ENCODE results near the gene INPP4A.
"Not testable (repeated sequence)": the region's sequence is repeated elsewhere in the genome, so short reads cannot be mapped to it uniquely, and the experiment has no call there.

Gene INPP4A

GRCh38 chr2:98577313-98577712 lies 132.7 kb downstream of the INPP4A start:
- DNase-seq (ENCODE audit: low spot score) (no peak), FAIRE-seq (no peak)

GRCh38 chr2:98578231-98578630 lies 133.6 kb downstream of the INPP4A start:
- no peak for FAIRE-seq
- DNase-seq (ENCODE audit: low spot score): no peak

DNA sequence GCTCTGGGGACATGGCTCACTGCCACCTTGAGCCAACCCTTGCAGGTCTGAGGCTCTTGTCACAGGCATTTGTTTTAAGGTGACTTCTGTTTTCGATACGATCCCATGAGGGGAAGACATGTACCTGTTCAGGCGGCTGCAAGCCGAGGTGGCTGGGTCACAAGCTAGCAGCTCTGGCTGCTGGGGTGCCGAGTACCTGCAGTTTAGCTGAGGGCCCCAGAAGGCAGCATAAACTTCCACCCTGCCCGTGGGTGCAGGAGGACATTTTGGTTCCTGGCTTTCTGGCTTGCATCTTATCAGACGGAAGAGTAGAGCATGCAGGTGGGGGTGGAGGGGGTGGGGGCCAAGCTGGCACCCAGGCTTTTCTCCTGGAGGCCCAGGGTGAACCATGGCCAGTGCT lies 135.3 kb downstream of the INPP4A start:
- DNase-seq (ENCODE audit: low spot score): no peak
- FAIRE-seq: no peak

GRCh38 chr2:98580656-98581284 lies 136.1 kb downstream of the INPP4A start:
- no peak for FAIRE-seq
- DNase-seq (ENCODE audit: low spot score): no peak

DNA sequence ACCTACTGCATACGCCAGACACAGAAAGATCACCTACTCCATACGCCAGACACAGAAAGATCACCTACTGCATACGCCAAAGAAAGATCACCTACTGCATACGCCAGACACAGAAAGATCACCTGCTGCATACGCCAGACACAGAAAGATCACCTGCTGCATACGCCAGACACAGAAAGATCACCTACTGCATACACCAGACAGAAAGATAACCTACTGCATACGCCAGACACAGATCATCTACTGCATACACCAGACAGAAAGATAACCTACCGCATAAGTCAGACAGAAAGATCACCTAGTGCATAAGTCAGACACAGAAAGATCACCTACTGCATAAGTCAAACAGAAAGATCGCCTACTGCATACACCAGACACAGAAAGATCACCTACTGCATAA lies 137.9 kb downstream of the INPP4A start:
- DNase-seq (ENCODE audit: low spot score) (no peak), FAIRE-seq (no peak)

DNA sequence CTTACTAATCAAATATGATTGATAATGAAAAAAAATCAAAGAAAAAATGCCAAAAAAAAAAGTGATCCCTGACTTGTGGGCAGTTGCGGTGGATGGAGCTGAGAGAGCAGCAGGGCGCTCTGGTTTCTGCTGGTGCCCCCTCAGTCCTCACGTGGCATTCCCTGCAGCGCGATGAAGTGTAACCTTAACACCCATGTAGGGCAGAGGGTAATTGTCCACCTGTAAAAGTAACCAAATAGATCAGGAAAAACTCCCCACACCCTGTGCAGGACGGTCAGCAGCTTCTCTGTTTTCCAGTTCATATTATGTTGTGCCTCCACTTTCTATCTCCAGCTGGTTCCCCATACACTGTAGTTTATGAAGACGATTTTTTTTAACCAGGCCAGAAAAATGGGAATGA lies 138.6 kb downstream of the INPP4A start:
- DNase-seq (ENCODE audit: low spot score): no peak
- FAIRE-seq: no peak

- DNase-seq (ENCODE audit: low spot score) (no peak), FAIRE-seq (no peak)
These were observed 139.4 kb downstream of the INPP4A start for GRCh38 chr2:98583816-98584618.

DNA sequence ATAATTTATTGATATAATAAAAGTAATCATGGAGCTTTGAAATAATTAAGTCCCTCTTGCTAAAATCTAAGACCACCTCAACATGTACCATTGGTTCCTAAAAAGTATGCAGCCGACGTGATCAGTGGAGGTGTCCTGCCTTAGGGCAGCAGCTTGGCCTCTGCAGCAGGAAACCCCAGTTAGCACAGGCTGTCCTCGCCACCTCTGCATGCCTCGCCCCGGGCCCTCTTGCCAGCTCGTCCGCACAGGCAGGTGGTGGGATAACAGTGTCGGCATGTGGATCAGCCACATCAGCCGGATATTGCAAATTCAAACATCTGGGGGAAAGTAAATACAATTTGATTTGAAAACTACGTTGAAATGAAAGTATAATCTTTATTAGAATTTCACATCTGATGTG lies 140.7 kb downstream of the INPP4A start:
- DNase-seq (ENCODE audit: low spot score) (no peak), FAIRE-seq (no peak)

GRCh38 chr2:98586551-98587140 lies 142.0 kb downstream of the INPP4A start:
- no peak for FAIRE-seq

GRCh38 chr2:98588880-98589431 lies 144.3 kb downstream of the INPP4A start:
- FAIRE-seq (no peak), DNase-seq (ENCODE audit: low spot score) (no peak)

More at GRCh38 chr2:98586551-98587140, 142.0 kb downstream of the INPP4A start:
- DNase-seq (ENCODE audit: low spot score): no peak

DNA sequence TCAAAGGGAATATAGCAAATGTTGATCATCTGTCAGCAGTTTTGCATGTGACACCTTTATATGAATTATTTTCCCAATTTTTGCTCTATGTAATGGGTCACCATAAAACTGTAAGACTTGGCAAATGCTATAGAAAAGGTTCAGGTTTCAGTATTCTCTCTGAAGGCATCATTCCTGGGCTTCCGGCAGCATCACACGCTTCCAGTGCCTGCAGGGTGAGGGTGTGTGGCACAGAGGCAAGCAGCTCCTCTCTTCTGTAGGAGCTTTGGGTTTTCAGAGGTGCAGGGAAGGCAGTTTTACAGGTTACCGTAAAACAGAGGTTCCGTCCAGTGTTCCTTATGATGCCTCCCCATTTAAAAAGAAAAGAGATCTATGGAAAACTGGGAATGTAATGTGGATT lies 144.8 kb downstream of the INPP4A start:
- no peak for FAIRE-seq

GRCh38 chr2:98592565-98592964 lies 147.9 kb downstream of the INPP4A start:
- DNase-seq (ENCODE audit: low spot score): no peak
- FAIRE-seq: no peak

More for the DNA sequence above, 144.8 kb downstream of the INPP4A start:
- DNase-seq (ENCODE audit: low spot score): no peak

- FAIRE-seq; DNase-seq (ENCODE audit: low spot score): not testable (repeated sequence)
These were observed 150.0 kb downstream of the INPP4A start for GRCh38 chr2:98594665-98595064.

DNA sequence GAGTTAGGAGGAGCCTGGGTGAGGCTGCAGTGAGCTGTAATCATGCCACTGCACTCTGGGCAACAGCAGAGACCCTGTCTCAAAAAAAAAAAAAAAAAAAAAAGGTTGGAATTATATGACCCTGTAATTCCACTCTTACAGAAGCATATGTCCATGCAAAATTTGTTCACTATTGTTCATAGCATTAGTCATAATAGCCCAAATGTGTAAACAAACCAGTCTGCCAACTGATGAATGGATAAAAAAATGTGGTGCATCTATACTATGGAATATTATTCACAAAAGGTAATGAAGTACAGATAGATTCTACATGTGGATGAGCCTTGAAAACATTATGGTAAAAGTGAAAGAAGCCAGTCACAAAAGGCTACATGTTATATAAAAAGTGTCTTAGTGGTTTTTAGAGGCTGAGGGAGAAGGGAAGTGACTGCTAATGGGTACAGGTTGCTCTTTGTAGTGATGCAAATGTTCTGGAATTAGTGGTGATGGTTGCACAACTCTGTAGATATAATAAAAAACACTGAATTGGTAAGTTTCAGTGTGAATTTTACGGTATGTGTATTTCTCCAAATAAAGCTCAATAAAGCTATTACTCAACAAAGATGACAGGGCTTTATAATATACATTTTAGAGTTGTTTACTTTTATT lies 154.2 kb downstream of the INPP4A start:
- DNase-seq (ENCODE audit: low spot score): no peak
- FAIRE-seq: no peak

DNA sequence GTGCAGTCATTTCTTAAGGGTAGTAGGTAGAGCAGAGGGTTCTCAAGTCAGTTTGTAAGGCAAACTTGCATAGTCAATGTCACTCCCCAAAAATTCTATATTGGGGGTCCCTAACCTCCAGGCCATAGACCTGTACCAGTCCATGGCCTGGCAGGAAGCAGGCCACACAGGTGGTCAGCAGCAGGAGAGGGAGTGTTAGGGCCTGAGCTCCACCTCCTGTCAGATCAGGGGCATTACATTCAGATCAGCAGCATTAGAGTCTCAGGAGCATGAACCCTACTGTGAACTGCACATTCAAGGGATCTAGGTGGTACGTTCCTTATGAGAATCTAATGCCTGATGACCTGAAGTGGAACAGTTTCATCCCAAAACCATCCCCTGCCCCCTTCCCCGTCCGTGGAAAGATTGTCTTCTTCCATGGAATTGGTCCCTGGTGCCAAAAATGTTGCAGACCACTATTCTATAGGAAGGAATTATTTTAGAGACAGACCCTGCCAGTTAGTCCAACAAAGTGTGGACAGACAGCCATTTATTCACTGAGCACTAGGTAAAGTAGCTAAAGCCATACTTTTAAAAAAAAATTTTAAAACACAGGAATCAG lies 157.0 kb downstream of the INPP4A start:
- peak; percentile 52 for DNase-seq (ENCODE audit: low spot score)
- no peak for FAIRE-seq

DNA sequence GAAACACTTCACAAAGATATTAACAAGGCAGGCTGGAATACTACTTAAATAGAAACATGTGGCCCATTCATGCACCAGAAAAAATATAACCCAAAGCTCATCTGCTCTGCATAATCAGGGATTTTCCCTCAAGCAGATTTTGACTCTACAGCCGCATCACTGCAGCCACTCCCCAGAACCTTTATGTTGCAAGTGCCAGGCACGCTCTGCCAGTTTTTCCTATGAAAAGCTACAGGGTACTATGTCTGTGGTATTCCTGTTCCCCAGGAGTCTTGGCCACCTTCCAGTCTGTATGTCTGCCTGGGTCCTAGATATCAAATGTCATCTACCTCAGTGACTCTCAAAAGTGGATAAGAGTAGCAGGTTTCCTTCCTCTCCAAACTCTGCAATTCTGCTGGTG lies 159.9 kb downstream of the INPP4A start:
- no peak for FAIRE-seq
- no peak for DNase-seq (ENCODE audit: low spot score)

DNA sequence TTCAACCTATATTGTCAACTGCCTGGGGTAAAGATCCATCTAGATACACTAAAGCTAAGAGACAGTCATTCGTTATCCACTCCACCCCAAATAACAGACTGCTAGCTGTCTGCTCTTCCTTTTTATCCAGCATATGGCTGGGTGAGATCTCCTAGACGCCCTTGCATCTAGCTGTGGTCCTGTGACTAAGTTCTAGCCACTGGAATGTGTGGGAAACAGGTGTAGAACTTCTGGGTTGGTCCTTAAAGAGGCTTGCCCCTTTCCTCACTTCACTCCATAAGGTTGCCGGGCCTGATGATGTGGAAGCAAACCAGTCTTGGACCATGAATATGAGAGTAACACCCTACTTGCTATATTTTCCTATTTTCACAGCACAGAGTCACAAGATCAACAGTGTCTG lies 160.4 kb downstream of the INPP4A start:
- no peak for FAIRE-seq

GRCh38 chr2:98606431-98606830 lies 161.8 kb downstream of the INPP4A start:
- DNase-seq (ENCODE audit: low spot score) (no peak), FAIRE-seq (no peak)

More for the DNA sequence above, 160.4 kb downstream of the INPP4A start:
- no peak for DNase-seq (ENCODE audit: low spot score)

DNA sequence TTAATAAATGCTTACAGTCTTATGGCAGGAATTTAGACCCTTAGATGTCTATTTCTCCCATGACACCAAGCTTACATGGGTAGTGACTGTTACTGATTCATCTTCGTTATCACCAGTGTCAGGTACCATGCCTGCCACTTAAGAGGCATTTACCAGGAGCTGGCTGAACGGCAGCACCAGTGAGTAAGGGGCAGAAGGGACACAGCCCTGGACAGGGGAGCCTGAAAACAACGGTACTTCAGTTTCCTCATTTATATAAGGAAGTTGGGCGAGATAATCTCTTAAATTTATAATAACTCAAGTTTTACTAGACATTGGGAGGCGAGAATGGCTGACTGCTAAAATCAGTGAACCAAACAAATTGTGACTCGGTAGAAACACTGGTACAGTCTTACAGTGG lies 162.4 kb downstream of the INPP4A start:
- DNase-seq (ENCODE audit: low spot score): no peak
- FAIRE-seq: no peak

GRCh38 chr2:98607741-98608115 lies 163.1 kb downstream of the INPP4A start:
- DNase-seq (ENCODE audit: low spot score) (no peak), FAIRE-seq (no peak)
